Activated CD4-positive, alpha-beta T cell treated with anti-CD3 and anti-CD28 coated beads for 4 hours (primary cell): ENCODE results near the gene SERPINB10.
"Not testable (repeated sequence)": the region's sequence is repeated elsewhere in the genome, so short reads cannot be mapped to it uniquely, and the experiment has no call there.

Source experiments
- DNase-seq, 2 donors: peaks; one replicate each; pipeline ENCODE4 v3.0.0-alpha.2; 2020

SERPINB10 gene

DNA sequence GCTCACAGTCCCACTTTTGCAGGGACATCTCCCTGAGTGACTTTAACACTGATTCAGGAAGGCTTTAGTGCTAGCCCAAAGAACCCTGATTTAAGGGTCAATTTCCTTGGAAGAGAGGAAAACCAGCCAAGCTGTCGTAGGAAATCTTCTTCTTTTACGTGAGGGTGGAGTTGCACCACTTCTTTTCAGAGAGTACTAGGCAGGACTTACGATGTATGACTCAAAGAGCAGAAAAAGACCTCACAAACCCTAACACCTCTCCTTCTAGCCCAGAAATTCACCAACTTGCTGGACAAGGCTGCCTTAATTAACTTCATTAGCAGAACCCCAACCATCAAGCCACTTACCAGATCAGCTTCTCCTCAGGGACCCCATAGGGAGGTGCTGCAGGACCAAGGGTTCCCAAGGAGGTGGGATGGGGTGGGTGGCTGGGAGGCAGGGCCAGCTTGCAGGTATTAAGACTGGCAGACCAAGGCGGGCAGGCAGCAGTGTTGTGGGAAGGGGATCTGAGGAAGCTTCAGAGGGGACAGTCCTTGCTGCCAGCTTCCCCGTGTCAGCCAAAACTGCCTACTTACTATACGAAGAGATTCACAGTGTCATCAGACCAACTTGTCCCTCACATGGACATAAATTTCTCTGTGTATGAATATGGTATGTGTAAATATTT is 13.5 kb upstream of the SERPINB10 start:
- no peak for DNase-seq

DNA sequence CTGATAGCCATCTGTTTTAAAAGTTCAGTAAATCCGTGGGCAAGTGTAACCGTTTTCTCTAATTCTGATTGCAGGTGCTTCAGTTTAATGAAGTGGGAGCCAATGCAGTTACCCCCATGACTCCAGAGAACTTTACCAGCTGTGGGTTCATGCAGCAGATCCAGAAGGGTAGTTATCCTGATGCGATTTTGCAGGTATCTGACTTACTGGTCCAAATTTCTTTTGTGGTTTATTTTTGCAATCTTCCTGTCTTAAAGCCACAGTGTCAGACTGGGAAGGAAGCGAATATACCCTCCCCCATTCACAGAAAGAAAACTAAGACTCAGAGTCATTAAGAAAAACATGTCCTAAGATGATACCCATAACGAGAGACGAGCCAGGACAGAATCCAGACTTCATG is 12.6 kb upstream of the SERPINB10 start:
- no peak for DNase-seq

DNA sequence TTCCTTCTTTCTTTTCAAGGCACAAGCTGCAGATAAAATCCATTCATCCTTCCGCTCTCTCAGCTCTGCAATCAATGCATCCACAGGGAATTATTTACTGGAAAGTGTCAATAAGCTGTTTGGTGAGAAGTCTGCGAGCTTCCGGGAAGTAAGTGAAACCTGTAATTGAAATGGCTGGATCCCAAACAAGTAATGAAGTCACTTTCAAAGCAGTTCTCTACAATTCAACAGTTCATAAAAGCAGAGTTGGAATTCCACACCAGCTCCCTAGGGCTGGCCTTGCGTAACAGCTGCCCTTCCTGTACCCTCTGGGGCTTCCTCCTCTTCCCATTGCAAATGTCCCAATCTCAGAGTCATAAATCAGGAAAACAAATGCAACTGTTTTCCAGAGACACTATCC is 10.7 kb upstream of the SERPINB10 start:
- DNase-seq: no peak

DNA sequence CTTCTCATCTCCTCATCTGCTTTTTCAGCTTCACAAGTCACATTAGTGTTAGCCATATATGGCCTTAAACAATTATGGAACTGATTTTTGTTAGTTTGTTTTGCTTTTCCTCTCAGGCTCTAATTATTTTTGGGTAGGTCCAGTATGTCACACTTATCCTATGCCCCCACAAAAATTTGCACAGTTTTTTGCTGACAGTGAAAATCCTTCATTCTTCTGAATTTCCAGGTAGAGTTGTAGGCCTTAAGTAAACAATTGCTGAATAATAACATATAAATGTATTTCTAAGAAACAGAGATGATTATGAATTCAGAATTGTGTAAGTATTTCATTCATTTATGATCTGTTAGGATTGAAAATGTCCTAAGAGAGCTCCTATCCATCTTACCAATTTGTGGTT is 8.6 kb upstream of the SERPINB10 start:
- no peak for DNase-seq

DNA sequence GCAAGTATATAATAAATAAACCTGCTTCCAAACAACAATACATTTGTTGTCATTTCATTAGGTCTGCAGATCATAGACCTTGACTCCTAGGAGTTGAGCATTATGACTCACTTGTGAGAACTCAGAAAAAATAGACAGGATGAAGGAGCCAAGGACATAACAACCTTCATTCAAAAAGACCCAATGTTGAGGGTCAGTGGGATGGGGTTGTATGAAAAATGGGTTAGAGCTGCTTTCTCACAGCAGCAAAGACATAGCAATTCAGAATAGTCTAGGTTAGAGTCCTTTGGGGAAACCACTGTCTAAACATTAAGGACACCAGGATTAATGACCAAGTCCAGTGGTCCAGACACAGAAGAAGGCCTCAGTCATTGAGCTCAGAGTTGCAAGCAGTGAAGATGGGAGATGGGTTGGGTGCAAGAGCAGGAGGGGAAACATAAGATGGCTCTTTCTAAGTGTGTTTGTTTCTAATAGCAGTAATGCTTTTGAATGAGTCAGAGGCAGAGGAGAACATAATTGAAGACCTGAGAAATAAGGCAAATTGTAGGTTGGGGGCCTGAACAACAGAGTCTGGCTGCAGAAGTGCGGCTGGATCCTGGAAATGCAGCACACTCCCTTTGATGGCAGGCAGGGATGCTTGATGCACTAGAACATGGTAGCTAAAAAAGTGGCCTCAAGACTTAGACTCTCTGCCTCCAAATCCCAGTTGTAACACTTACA is 3.7 kb upstream of the SERPINB10 start:
- DNase-seq: no peak

DNA sequence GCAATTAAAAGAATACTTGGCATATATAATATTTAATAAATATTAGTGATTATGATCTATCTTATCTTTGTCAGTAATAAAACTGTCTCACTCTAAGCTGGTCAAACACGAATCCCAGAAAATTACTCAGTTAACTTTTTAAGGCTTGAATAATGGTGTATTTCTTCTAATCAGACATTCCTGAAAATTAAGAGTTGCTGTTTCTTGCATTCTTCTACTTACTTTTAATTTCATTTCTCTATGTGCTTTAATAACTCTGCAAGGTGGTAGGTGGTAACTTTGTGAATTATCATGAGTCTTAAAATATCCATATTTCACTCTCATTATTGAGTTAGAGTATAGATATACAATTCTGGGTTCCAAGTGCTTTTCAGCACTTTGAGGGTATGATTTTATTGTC is 3.1 kb upstream of the SERPINB10 start:
- no peak for DNase-seq

DNA sequence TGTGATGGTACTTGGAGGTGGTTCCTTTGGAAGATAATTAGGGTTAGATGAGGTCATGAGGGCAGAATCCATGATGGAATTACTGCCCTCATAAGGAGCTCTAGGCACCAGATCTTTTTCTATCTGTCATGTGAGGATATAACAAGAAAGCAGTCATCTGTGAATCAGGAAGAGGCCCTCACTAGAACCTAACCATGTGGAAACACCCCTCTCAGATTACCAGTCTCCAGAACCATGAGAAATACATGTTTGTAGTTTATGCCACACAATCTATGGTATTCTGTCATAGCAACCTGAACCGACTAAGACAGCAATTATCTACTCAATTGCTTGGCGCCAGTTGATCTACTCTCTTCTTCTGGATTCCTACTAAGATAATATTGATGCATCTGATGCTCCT is 2.4 kb upstream of the SERPINB10 start:
- no peak for DNase-seq

DNA sequence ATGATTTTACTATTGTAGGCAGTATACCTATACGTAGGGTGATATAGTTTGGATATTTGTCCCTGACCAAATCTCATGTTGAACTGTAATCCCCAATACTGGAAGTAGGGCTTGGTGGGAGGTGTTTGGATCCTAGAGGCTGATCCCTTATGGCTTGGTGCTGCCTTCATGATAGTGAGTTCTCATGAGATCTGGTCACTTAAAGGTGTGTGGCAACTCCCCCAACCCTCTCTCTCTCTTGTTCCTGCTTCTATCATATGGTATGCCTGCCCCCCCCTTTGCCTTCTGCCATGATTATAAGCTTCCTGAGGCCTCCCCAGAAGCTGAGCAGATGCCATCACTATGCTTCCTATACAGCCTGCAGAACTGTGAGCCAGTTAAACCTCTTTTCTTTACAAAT is 1.7 kb upstream of the SERPINB10 start:
- no peak for DNase-seq

DNA sequence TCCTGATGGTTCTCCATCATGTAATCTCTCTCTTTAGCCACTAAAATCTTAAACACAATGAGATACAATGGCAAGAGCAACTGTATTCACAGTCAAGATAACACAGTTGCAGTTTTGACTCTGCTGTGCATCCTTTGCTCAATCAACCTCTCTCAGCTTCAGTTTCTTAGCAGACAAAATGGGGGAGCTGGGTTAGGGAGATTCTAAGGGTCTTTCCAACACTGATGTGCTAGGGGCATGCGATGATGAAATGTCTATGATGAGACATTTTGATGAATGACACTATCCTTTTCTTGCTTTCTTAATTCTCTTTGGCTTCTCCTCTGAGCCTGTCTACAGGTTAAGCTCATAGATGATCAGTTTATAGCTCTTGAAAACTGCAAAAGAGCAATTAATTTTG is 1.1 kb downstream of the SERPINB10 start:
- no peak for DNase-seq

DNA sequence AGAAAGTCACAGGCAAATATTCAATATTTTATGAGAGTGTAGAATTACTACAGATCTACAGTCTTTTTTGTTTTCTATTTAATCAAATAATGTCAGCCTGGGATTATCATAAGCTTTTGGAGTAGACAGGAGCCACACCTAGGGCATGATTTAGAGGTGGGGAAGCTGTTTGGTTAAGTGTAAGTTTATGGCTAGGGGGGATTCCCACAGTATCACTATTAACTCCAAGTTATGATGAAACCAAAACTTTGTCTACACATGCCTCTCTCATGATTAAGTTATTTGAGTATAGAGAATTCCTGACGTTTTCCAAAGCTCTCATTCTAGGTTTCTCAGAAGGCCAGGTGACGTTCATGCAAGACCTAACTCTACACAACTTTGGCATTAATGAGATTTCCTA is 2.1 kb downstream of the SERPINB10 start:
- no peak for DNase-seq

DNA sequence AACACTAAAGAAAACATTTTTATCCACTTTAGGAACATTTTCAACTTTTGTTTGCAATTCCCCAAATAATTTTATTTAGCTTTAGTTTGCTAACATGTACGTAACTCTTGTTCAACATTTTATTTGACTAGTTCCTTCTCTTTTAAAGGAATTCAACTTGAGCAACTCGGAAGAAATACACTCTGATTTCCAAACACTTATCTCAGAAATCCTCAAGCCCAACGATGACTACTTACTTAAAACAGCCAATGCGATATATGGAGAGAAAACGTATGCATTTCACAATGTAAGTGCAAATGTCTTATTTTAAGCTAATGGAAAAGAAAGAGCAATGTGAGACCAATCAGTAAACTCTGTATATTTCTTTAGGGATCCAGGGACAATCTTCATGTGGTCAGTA is 10.1 kb downstream of the SERPINB10 start:
- no peak for DNase-seq

DNA sequence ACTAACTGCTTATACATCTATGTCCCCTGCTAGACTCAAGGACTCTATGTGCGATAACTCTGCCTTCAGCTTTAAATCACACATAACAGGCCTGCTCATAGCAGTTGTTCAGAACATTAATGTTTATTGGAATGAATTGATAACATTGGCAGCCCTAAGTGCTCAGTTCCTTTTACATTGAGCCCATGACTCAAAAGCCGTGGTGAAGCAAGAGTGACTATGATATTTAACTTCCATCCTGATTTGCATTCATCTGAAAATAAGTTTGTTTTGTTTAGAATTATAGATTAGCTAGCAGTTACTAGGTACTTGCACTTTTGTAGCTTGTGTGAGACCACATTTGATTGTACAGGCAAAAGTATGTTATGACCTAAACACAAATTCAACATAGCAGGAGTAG is 14.3 kb downstream of the SERPINB10 start:
- no peak for DNase-seq

DNA sequence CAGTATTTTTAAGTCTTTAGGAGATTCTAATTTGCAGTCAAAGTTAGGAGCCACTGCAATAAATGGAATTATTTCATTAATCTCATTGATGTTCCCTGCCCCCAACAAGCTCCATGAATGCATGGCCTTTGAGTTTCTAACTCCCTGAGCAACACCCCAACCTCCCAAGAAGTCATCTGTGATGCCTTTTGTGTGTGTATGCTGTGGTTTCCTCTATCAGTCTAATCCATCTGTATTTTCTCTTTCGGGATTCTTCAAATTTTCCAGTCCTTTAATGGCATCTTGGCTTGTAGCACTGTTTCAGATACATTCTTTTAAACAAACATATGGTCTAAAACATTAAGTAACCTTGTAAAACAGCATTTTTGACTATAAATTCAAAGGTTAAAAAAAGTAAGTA is 16.8 kb downstream of the SERPINB10 start:
- no peak for DNase-seq

DNA sequence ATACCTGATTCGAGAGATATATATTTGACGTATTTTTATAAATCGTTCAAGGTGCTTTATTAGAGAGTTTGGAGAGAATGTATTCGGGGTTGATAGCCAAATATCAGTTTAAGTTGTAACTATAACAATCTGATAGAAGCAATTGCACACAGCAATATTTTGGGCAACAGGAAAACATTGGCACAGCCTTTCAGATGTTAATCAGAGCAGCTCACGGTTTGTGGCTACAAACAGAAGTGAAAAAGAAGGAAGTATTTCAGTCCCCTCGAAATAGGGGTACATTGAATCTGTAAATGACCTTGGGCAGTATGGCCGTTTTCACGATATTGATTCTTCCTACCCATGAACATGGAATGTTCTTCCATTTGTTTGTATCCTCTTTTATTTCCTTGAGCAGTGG is 20.6 kb downstream of the SERPINB10 start:
- DNase-seq: no peak

DNA sequence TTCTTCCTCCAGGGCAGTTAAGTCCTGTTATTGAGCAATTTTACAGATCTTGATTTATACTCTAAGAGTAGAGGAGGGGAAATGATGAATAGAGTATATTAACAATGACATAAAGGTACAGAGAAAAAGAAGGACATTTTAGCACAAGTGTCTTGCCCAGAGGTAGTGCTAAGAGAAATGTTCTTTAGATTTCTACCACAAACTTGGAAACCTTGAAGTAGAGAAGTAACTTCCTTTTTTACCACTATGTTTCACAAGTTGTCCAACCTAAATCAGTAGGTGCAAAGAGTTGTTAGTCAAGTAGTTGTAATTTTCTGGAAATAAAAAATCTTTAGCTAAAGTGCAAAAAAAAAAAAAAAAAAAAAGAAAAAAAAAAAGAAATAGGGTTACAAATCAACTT is 21.6 kb downstream of the SERPINB10 start:
- DNase-seq: not testable (repeated sequence)

DNA sequence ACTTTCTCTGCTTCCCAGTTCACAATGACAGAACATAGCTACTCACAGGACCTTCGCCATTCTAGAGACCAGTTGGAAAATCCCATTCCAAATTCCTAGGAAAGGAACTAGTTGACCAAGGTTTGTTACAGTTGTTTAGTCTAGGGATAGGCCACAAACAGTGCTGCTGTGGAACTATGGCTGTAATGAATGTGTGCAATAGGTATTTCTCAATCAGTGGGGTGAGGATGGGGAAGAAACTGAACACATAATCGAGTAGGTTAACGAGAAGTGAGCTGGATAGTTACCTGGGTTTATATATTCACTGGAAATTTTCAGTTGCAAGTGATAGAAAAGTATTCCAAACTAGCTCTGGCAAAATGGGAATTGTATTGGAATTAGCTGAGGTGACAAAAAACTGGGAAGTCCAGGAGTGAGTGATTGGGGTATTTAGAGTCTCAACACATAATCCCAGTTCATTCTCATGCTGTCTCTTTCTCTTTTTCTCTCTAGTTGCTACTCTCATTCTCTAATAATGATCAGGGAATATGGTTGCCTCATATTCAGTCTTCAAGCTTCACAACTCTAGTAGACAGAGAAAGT is 23.1 kb downstream of the SERPINB10 start:
- DNase-seq: no peak

DNA sequence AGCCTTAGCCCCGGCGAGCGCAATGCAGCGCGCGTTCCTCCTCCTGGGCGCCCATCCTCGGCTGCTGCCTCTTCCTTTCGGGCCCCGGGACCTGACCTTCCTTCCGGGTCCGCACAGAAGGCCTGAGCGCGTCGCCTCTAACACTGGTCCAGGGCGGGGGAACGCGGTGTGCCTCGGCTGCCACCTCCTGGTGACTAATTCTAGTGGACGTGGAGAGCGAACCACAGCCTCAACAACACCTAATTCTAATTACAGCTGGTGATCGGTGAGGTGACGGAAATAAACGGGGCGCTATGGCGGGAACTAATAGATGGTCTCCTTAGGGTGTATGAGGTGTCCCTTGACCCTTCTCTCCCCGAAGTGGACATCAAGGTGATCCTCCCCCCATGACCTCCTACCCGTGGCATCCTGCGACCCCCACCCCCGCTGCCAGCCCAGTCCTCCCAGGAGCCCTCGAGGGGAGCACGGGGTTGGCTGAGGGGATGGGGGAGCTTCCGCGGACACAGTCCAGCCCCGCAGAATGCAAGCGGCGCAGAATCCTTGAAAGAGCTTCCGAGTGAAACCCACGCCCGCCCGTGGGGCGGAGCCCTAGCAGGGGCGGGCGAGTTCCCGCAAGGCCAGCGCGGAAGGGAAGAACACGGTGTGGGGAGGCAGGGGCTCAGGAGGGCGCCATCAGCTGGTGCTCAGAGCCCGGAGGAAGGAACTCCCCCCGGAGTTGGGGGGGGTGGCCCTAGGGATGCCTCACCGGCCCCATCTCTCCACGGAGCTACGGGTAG is 28.6 kb downstream of the SERPINB10 start:
- DNase-seq: peak; percentile 12 to 40

DNA sequence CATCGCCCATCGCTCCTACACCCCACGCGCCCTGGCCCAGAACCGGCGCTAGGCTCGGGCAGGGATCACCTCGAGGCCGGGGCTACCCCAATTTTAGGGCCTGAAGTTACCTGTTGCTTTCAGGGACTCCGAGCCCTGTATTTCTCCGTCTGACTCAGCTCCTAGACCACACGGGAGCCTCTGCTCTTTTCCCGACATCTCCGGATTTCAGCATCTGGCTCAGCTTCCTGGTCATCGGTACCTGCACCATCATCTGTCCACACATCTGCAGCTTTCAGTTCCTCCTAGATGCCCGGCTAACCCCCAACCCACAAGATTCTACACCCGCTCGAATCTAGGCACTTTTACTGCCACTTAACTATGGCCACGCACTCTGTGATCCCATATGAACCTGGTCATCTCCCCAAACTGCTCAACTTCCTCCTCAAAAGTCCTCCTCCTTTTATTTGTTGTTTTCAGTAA is 29.2 kb downstream of the SERPINB10 start:
- DNase-seq: no peak

DNA sequence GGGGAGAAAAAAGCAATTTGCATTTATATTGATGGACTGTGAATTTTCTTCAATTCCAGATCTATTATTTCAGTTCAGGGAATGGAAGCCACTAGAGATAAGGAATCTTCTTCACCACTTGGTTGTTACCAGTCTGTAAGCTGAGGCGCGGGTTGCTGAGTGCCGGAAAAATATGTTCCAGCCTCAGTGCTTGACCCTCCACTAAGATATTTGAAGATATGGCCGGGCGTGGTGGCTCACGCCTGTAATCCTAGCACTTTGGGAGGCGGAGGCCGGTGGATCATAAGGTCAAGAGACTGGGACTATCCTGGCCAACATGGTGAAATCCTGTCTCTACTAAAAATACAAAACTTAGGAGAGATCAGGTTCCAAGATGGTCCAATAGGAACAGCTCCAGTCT is 32.2 kb downstream of the SERPINB10 start:
- no peak for DNase-seq

DNA sequence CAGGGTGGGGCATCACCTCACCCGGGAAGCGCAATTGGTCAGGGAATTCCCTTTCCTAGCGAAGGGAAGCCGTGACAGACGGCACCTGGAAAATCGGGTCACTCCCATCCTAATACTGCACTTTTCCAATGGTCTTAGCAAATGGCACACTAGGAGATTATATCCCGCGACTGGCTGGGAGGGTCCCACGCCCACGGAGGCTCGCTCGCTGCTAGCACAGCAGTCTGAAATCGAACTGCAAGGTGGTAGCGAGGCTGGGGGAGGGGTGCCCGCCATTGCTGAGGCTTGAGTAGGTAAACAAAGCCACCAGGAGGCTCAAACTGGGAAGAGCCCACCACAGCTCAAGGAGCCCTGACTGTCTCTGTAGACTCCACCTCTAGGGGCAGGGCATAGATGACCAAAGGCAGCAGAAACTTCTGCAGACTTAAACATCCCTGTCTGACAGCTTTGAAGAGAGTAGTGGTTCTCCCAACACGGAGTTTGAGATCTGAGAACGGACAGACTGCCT is 32.8 kb downstream of the SERPINB10 start:
- DNase-seq: not testable (repeated sequence)

DNA sequence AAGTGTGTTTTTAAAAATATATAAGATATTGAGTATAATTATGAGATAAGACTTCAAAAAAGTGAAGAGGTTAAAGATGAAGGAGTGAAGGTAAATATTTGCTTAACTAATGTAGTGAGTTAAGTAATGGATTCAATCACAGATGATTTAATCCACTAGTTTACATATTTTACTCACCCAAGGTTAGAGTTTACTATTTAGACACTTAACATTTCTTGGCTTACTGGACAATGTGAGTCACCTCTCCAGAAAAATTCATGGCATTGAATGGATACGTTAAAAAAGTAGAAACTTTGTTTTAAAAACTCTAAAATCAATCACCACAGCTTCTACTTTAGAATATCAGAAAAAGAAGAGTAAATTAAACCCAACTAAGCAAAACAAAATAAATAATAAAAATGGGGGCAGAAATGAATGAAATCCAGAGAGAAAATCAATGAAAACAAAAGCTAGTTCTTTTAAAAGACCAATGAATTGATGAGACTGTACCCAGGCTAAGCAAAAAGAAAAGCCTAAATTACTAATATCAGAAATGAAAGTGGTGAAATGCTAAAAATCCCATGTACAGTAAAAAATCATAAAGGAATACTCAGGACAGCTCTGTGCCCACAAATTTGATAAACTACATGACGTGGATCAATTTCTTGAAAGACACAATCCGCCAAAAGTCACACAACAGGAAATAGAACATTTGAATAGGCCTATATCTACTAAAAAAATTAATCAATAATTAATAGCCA is 39.5 kb downstream of the SERPINB10 start:
- no peak for DNase-seq

DNA sequence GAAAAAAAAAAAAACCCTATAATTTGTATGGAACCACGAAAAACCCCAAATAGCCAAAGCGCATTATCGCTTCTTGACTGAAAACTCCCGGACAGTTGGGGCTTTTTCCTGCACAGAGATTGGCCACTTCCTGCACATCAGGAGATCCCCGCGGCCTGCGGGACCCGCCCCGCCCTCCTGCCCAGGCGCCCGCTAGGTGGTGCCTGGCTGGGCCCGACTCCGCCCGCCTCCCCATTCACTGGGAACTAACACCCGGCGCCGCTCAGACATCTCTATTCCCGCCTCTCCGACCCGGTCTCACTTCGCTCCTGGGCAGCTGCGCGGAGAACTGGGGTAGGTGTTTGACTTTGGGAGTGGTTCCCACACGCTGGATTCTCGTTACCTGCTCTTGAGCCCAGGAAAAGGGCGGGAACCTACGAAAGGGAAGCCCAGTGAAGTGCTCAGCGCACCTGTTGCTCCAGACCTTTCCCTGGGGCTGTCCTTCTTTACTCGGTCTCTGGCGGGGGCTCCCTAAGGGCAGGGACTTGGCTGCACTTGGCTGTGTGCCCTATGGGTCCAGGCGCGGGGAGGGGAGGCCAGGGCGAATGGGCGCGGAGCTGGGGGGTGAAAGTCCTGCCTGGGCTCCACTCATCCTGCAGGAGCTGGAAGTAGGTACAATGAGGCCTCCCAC is 41.4 kb downstream of the SERPINB10 start, which contains the start of gene HMSD:
HMSD (plus strand) TSS at position 234 of the 670 bp plus-strand sequence. CDS start 4,155 bp downstream, outside the sequence.
- peak; percentile 26 to 38 for DNase-seq
